ENCODE measurements around the gene KDM4B.

KDM4B gene

DNA sequence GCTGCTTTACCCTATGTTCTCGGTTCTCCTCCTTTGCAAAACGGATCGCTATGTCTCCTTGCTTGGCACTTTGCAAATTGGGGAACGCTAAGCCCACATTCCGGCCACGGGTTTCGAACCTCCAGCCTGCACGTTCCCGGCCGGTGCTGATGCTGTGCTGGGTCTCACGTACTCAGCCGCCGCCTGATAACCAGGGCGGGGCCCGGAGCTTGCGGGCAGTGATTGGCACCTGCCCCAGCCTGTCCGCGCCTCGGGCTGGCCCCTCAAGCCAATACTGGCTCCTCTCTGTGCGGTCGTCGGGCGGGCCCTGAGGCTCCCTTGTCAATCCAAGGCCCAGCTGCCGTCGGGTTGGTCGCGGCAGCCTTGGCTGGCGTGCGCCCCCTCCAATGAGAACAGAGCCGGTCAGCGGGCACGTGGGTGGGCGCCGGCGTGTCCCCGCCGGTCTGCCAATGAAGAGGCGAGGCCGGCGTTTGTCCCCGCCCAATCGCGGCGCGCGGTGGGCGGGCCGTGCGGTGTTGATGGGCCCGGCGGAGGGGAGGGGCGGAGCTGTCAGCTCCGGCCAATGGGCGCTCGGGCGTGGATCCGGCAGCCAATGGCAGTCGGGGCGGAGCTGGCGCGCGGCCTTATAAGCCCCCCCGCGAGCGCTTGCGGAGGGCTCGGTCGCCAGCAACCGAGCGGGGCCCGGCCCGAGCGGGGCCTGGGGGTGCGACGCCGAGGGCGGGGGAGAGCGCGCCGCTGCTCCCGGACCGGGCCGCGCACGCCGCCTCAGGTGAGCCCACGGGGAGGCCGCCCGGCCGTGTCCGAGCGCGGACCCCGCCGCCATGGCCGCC is at the start of gene KDM4B:
TSS of gene KDM4B (plus strand) at position 652 of the 830 bp plus-strand sequence. CDS start 63,778 bp downstream, outside the sequence.
- Histone ChIP-seq H3K4me1 (ENCODE audit: insufficient read depth, poor library complexity, severe bottlenecking) (peaks cover 13% of the 10 kb centered on the region), H3K27me3 (ENCODE audit: insufficient read depth, poor library complexity, severe bottlenecking) (no peaks in the 10 kb centered on the region), H3K9me3 (ENCODE audit: severe bottlenecking) (no peaks in the 10 kb centered on the region), H3K4me3 (ENCODE audit: severe bottlenecking) (peak within 1 kb of the TSS; percentile 59), H3K27ac (ENCODE audit: poor library complexity, severe bottlenecking) (peak within 1 kb of the TSS; percentile 60), H3K36me3 (ENCODE audit: low read depth) (peaks cover 11% of the 10 kb centered on the region)
- peak; percentile 98 for DNase-seq (ENCODE audit: low spot score)
- peak; percentile 93 for ATAC-seq (ENCODE audit: low read depth)
- TF ChIP-seq, protein P1, sequence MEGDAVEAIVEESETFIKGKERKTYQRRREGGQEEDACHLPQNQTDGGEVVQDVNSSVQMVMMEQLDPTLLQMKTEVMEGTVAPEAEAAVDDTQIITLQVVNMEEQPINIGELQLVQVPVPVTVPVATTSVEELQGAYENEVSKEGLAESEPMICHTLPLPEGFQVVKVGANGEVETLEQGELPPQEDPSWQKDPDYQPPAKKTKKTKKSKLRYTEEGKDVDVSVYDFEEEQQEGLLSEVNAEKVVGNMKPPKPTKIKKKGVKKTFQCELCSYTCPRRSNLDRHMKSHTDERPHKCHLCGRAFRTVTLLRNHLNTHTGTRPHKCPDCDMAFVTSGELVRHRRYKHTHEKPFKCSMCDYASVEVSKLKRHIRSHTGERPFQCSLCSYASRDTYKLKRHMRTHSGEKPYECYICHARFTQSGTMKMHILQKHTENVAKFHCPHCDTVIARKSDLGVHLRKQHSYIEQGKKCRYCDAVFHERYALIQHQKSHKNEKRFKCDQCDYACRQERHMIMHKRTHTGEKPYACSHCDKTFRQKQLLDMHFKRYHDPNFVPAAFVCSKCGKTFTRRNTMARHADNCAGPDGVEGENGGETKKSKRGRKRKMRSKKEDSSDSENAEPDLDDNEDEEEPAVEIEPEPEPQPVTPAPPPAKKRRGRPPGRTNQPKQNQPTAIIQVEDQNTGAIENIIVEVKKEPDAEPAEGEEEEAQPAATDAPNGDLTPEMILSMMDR (IDR thresholded peaks at IDR 0.05; ENCODE audit: poor library complexity, severe bottlenecking): no peak

DNA sequence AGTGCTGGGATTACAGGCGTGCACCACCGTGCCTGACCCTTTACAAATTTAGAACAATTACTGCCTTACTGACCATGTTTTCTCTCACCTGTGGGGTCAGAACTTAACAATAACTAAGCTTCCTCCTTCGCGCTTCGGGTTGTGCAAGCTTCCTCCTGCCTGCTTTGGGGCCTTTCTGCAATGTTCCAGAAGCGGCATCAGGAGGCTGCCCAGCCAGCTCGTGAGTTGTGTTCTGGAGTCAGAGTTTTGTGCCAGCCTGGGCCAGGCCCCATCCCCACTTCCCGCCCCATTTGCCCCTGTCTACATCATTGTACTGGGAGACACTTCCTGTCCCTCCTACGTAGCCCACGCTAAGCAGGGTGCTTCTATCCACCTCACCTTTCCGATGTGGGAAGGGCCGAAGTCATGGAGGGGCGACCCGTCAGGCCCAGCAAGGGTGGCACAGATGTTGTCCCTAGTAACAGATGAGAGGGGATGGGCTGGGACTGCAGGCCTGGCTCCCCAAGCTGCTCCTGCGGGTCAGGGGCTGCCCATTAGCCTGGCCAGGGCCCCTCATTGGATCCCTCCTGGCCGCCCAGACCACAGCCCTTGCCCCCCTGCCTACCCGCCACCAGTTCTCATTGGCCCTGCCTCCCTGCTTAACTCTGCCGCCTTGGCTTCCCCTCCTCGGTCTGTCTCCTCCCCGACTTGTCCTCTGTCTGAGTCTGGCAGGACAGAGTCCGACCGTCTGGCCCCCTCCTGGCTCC is 46.2 kb upstream of the KDM4B start:
- DNase-seq (ENCODE audit: low spot score) (no peak), ATAC-seq (ENCODE audit: low read depth) (no peak)
- H3K27ac ChIP-seq (ENCODE audit: poor library complexity, severe bottlenecking): no peak overlapping the region
- H3K36me3 ChIP-seq (ENCODE audit: low read depth): peaks cover 52% of the 10 kb centered on the region
- no peaks in the 10 kb centered on the region for H3K9me3 ChIP-seq (ENCODE audit: severe bottlenecking)
- H3K4me1 ChIP-seq (ENCODE audit: insufficient read depth, poor library complexity, severe bottlenecking): no peaks in the 10 kb centered on the region
- no peaks in the 10 kb centered on the region for H3K27me3 ChIP-seq (ENCODE audit: insufficient read depth, poor library complexity, severe bottlenecking)
- no peak overlapping the region for H3K4me3 ChIP-seq (ENCODE audit: severe bottlenecking)
- TF ChIP-seq, protein P1 (IDR thresholded peaks at IDR 0.05; ENCODE audit: poor library complexity, severe bottlenecking): no peak

DNA sequence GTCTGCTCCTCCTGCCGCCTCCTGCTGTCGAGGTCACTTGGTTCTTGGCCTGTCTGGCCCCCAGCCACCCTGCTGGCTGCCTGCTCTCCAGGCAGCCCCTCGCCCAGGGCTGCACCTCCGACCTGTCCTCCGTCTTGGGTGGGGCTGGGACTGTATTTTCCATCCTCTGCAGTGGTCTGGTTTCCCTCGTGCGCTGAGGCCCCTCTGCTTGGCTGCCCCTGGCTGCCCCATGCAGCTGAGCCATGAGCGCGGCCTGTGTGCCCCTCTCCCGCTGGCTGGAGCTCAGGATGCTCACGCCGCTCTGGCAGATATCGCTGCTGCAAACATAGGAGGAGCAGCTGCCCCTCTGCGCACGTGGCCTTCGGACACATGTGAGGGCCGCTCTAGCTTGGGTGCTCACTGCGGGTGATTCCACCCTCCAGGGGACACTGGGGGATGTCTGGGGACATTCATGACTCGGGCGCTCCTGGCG is 45.6 kb upstream of the KDM4B start:
- DNase-seq (ENCODE audit: low spot score) (no peak), ATAC-seq (ENCODE audit: low read depth) (no peak)
- no peak overlapping the region for H3K4me3 ChIP-seq (ENCODE audit: severe bottlenecking)
- TF ChIP-seq, protein P1 (IDR thresholded peaks at IDR 0.05; ENCODE audit: poor library complexity, severe bottlenecking): no peak
- no peak overlapping the region for H3K27ac ChIP-seq (ENCODE audit: poor library complexity, severe bottlenecking)
- H3K9me3 ChIP-seq (ENCODE audit: severe bottlenecking): no peaks in the 10 kb centered on the region
- H3K4me1 ChIP-seq (ENCODE audit: insufficient read depth, poor library complexity, severe bottlenecking): no peaks in the 10 kb centered on the region
- H3K36me3 ChIP-seq (ENCODE audit: low read depth): peaks cover 49% of the 10 kb centered on the region
- no peaks in the 10 kb centered on the region for H3K27me3 ChIP-seq (ENCODE audit: insufficient read depth, poor library complexity, severe bottlenecking)

DNA sequence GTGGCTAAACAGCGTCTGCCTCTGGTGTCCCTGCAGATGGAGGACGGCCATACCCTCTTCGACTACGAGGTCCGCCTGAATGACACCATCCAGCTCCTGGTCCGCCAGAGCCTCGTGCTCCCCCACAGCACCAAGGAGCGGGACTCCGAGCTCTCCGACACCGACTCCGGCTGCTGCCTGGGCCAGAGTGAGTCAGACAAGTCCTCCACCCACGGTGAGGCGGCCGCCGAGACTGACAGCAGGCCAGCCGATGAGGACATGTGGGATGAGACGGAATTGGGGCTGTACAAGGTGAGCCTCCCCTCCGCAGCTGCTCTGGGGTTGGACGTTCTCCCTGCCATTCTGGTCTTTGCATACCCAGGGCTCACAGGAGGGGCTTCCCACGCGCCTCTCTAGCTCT is 39.7 kb upstream of the KDM4B start:
- Histone ChIP-seq H3K27ac (ENCODE audit: poor library complexity, severe bottlenecking) (no peak overlapping the region), H3K4me3 (ENCODE audit: severe bottlenecking) (no peak overlapping the region), H3K4me1 (ENCODE audit: insufficient read depth, poor library complexity, severe bottlenecking) (no peaks in the 10 kb centered on the region), H3K36me3 (ENCODE audit: low read depth) (peaks cover 66% of the 10 kb centered on the region), H3K27me3 (ENCODE audit: insufficient read depth, poor library complexity, severe bottlenecking) (no peaks in the 10 kb centered on the region), H3K9me3 (ENCODE audit: severe bottlenecking) (no peaks in the 10 kb centered on the region)
- TF ChIP-seq, protein P1 (IDR thresholded peaks at IDR 0.05; ENCODE audit: poor library complexity, severe bottlenecking): no peak
- no peak for ATAC-seq (ENCODE audit: low read depth)
- no peak for DNase-seq (ENCODE audit: low spot score)
